Measurements from ENCODE around the gene DGUOK. TPM values are rescaled to one million over a fixed set of nuclear protein-coding genes. Genes with fewer than 3 reads are reported as not detected.

The DGUOK gene
- total RNA-seq, 1 experiment from 2014 or later: 70.7 TPM

- no peak overlapping the region for H3K4me3 ChIP-seq (ENCODE audit: low read depth, low read length)
- intact Hi-C loops (cut with micrococcal nuclease; ENCODE audit: unreplicated experiment): no loop called here
- H3K27me3 ChIP-seq (replicated peaks; ENCODE audit: control insufficient read depth, insufficient read depth, low read length): no peaks in the 10 kb centered on the region
- Mint-ChIP-seq H3K27ac (ENCODE audit: unreplicated experiment) (peak overlapping the region; percentile 6), H3K9me3 (ENCODE audit: unreplicated experiment) (no peaks in the 10 kb centered on the region), H3K27me3 (ENCODE audit: insufficient read depth, unreplicated experiment) (no peaks in the 10 kb centered on the region), H3K4me1 (ENCODE audit: low read depth, unreplicated experiment) (peaks cover 29% of the 10 kb centered on the region), H3K4me3 (ENCODE audit: unreplicated experiment) (no peak overlapping the region), H3K36me3 (ENCODE audit: insufficient read depth, unreplicated experiment) (peaks cover 10% of the 10 kb centered on the region)
- no peaks in the 10 kb centered on the region for H3K36me3 ChIP-seq (ENCODE audit: control insufficient read depth, insufficient read depth, low read length)
- peak in 1 of 2 experiments; percentile 19 for DNase-seq
- peaks cover 27% of the 10 kb centered on the region for H3K4me1 ChIP-seq
- ChIA-PET CTCF (no interaction called here), POLR2A (no interaction called here)
- no peak for TF ChIP-seq CTCF (IDR thresholded peaks at IDR 0.05; ENCODE audit: insufficient read depth in 1 of 2, low read depth in 1 of 2, low read length in 1 of 2, severe bottlenecking in 1 of 2, unreplicated experiment in 1 of 2)
- BruUV-seq (replicated peaks): no TSS peak
- H3K9me3 ChIP-seq: no peaks in the 10 kb centered on the region
Observed at GRCh38 chr2:74004212-74005182, 77.8 kb downstream of the DGUOK start.

GRCh38 chr2:74005786-74006185, 79.1 kb downstream of the DGUOK start:
- ChIA-PET POLR2A (interaction anchor here (0.6 kb wide), 1 partner anchor 96 kb away, joined by 3 read pairs; no protein-coding TSS in a partner anchor), CTCF (no interaction called here)
- Histone ChIP-seq H3K4me1 (peaks cover 19% of the 10 kb centered on the region), H3K36me3 (ENCODE audit: control insufficient read depth, insufficient read depth, low read length) (no peaks in the 10 kb centered on the region), H3K4me3 (ENCODE audit: low read depth, low read length) (no peak overlapping the region), H3K27me3 (replicated peaks; ENCODE audit: control insufficient read depth, insufficient read depth, low read length) (no peaks in the 10 kb centered on the region), H3K9me3 (no peaks in the 10 kb centered on the region)
- Mint-ChIP-seq H3K4me1 (ENCODE audit: low read depth, unreplicated experiment) (peaks cover 28% of the 10 kb centered on the region), H3K9me3 (ENCODE audit: unreplicated experiment) (no peaks in the 10 kb centered on the region), H3K27ac (ENCODE audit: unreplicated experiment) (no peak overlapping the region), H3K4me3 (ENCODE audit: unreplicated experiment) (no peak overlapping the region), H3K36me3 (ENCODE audit: insufficient read depth, unreplicated experiment) (peaks cover 20% of the 10 kb centered on the region), H3K27me3 (ENCODE audit: insufficient read depth, unreplicated experiment) (no peaks in the 10 kb centered on the region)
- TF ChIP-seq CTCF (IDR thresholded peaks at IDR 0.05; ENCODE audit: insufficient read depth in 1 of 2, low read depth in 1 of 2, low read length in 1 of 2, severe bottlenecking in 1 of 2, unreplicated experiment in 1 of 2): no peak
- no TSS peak for BruUV-seq (replicated peaks)
- DNase-seq: no peak
- intact Hi-C loops (cut with micrococcal nuclease; ENCODE audit: unreplicated experiment): no loop called here

- H3K4me1 ChIP-seq: 0 out of 2 replicates have a peak, but pooled peaks cover 16% of the 10 kb centered on the region
- intact Hi-C loops (cut with micrococcal nuclease; ENCODE audit: unreplicated experiment): no loop called here
- H3K27me3 ChIP-seq (replicated peaks; ENCODE audit: control insufficient read depth, insufficient read depth, low read length): no peaks in the 10 kb centered on the region
- TF ChIP-seq CTCF (IDR thresholded peaks at IDR 0.05; ENCODE audit: insufficient read depth in 1 of 2, low read depth in 1 of 2, low read length in 1 of 2, severe bottlenecking in 1 of 2, unreplicated experiment in 1 of 2): no peak
- peaks cover 25% of the 10 kb centered on the region for H3K4me1 Mint-ChIP-seq (ENCODE audit: low read depth, unreplicated experiment)
- BruUV-seq (replicated peaks): no TSS peak
- no peak for DNase-seq
- no peaks in the 10 kb centered on the region for H3K27me3 Mint-ChIP-seq (ENCODE audit: insufficient read depth, unreplicated experiment)
- no peaks in the 10 kb centered on the region for H3K9me3 Mint-ChIP-seq (ENCODE audit: unreplicated experiment)
- no peak overlapping the region for H3K4me3 Mint-ChIP-seq (ENCODE audit: unreplicated experiment)
- no peak overlapping the region for H3K4me3 ChIP-seq (ENCODE audit: low read depth, low read length)
- CTCF ChIA-PET: no interaction called here
- H3K36me3 ChIP-seq (ENCODE audit: control insufficient read depth, insufficient read depth, low read length): no peaks in the 10 kb centered on the region
- H3K27ac Mint-ChIP-seq (ENCODE audit: unreplicated experiment): no peak overlapping the region
- no peaks in the 10 kb centered on the region for H3K9me3 ChIP-seq
- peaks cover 19% of the 10 kb centered on the region for H3K36me3 Mint-ChIP-seq (ENCODE audit: insufficient read depth, unreplicated experiment)
- POLR2A ChIA-PET: no interaction called here
Observed at GRCh38 chr2:74006459-74006858, 79.8 kb downstream of the DGUOK start.
